GM18870 (cell line): ENCODE data around the gene PWWP2A.

Source experiments
- ATAC-seq: cut with Tn5 transposase; IDR thresholded peaks from one replicate; pipeline ENCODE4 v1.9.1; 2021; ENCODE audit warnings: moderate library complexity; ENCODE audit not compliant: unreplicated experiment

Gene PWWP2A

DNA sequence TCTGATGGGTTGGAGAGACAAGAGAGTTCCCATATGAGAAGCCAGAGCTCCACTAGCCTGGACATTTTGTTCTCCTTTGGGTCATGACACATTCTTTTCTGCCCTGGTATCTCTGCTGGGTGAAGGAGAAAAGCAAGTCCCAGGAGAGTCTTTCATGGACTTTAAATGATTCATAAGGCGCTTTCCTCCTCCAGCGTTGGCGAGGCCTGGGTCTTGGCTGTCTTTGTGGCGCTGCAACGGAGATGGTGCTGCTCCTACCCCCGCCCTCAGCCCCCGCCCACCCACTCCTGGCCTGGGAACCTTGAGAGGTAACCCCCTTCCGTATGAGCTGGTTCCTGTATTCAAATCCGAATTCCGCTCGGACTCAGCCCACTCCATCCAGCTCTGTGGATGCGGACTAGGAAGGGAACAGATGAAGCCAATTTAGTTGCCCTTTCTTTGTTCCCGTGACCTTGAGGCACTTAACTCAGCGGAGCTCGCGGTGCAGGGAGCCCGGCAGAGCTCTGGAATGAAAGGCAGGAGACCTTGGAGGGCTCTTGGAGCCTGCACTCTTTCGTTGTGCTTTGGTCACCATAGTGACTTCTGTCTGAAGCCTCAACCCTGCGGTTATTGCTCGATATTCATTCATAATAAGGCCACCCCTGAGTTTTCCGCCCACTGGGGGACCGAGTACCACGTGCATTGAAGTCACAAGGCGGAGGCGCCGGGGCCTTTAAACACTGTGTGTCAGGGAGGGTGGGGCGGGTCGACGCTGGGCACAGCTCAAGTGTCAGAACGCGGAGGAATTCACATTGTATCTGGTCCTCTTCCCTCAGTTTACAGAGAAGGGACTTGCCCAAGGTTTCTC is 14.0 kb upstream of the PWWP2A start:
- no peak for ATAC-seq

DNA sequence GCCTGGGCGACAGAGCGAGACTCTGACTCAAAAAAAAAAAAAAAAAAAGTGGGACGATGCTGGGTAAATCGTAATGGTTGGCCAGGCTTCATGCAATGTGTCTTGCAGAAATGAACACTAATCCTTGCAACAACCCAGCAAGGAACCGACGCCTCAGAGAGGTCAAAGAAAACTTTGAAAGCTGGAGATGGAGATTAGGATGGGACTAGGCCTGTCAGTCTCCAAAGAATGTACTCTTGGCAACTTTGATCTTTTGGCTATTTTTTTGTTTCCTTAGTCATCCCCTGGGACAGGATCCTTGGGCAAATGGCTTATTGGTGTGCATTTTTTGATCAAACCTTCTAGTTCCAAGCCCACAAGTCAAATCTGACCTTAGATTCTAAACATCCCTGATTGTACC is 10.6 kb upstream of the PWWP2A start:
- ATAC-seq = no peak

DNA sequence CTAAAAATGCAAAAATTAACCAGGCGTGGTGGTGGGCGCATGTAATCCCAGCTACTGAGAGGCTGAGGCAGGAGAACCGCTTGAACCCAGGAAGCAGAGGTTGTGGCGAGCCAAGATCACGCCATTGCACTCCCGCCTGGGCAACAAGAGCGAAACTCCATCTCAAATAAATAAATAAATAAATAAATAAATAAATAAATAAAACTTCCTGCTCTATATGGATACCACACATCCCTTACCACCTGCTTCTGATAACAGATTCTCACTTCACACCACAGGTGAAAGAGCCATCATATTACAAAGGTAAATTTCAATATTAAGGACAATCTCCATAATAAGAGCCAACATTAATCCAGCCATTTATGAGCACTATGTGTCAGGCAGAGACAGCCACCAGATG is 9.4 kb upstream of the PWWP2A start:
- ATAC-seq = no peak

DNA sequence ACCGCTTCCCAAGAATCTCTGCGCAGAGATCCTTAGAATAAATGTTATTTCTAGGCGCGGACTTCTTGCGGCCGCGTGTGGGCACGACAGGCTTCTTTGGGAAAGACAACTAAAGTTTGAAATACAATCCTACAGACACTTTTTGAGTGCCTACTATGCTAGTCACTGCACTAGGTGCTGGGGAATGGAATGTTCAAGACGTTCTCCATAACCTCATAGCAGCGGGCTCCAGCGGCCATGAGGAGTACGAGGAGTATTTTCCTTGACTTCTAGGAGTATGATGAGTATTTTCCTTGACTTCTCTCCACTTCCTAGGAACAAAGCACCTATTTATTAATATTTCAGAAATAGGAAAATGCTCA is 636 bp upstream of the PWWP2A start:
- peak; percentile 5 for ATAC-seq

DNA sequence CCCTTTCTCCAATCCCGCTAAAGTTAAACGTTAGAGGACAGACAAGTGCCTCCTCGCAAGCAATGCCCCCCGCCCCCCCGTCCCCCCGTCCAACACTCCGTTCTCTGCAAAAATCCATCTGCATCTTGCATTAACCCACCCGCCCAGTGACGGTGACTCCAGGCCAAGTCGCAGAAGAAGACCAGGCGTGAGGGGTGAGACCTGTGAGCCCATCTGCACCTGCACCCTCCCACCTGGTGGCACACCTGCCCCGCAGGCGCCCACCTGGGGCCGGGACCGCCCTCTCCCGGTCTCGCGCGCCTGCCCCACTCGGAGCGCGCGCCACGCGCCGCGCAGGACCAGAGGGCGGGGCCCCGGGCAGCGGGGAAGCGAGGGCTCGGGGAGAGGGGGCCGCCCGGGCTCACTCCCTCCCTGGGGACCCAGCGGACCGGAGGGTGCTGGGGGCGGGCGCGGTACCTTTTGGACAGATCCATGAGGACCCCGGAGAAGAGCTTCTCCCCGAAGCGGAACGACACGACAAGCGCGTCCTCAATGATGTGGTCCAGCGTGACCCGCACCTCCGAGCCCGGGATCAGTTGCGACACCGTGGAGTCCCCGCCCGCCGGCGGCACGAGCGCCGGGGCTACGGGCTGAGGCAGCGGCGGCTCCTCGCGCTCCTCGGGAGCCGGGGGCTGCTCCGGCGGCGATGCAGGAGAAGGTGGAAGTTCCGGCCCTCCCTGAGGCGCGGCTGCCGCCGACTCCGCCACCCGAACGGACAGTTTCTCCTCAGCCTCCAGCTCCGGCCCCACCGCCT is 705 bp downstream of the PWWP2A start:
- peak; percentile 1 for ATAC-seq

DNA sequence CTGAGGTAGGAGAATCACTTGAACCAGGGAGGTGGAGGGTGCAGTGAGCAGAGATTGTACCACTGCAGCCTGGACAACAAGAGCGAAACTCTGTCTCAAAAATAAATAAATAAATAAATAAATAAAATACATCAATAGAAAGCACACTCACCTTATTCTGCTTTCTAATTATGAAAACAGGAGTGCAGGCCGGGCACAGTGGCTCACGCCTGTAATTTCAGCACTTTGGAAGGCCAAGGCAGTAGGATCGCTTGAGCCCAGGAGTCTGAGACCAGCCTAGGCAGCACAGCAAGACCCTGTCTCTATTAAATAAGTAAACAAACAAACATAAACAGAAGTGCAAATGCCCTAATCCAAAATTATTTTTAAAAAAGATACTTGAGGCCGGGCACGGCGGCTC is 2.3 kb downstream of the PWWP2A start:
- no peak for ATAC-seq

DNA sequence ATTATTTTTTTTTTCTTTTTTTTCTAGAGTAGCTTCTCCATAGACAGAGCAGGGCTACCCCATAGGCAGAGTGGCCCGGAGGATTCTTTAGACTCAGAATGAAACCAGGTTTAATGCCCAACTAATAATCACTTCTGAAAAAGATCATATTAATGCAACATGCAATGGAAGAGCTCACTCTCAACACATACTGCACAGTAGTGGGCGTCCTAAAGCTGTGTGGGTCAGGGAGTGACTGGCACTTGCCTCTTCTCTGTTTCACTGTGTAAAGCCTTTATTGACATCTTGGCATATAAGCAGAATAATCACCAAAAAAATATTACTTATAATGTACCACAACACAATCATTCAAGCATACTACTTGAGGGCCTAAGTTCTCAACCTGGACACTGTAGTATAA is 11.1 kb downstream of the PWWP2A start:
- no peak for ATAC-seq

DNA sequence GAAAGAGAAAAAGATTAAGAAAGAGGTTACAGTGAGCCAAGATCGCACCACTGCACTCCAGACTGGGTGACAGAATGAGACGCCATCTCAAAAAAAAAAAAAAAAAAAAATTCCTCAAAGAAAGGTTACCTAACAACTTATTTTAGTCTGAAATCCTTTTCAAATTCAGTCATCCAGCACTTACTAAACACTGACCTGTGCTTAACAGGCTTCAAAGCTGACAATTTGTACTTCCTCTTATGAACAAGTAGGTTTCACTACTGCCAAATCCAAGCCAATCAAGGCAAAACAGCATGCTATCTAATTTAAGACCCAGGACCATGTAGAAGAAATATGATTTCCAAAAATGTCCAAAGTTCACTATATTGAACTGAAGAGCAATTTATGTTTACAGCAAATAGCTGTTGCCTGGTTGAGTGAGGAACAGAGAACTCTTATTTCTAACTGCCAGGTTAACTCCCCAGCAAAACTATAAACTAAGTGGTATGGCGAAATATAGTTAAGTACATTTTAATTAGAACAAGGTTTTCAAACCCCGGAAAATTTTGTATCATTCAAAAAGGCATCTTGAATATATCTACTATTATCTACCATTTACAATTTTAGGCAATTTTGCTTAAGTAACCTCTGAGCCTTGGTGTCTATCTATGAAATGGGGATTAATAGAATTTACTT is 13.4 kb downstream of the PWWP2A start:
- ATAC-seq = peak; percentile 81

DNA sequence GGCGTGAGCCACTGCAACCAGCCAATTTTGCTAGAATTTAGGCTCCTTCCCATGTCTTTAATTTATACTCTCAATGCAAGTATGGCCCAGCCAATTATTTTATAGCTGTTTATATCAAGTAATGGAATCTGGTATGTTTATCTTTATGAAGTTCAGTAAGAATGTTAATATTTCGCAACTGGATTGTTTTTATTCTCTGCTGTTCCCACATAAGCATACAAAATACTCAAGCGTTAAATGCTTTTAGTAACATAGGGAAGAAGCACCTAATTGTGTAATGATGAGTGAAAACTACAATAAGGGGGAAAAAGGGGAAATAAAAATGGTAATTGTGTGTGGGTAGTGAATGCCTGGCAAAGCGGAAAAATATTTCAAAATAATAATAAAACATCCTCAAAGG is 21.3 kb downstream of the PWWP2A start:
- no peak for ATAC-seq

DNA sequence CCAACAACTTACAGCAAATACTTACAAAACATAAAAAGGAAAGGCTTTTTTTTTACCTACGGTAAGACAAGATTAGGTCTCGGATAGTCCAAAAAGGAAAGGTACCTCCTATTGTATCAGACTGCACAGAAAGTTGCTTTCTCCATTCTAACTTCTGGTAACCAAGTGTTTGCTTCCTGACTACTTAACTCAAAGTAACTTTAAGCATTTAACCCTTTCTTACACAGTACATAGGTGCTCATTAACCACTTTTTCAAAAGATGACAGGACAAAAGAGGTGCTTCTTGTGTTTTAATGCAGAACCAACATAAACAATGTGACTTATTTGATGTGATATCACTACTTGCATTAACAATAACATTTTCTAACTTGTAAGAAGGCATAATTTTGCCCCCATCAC is 23.1 kb downstream of the PWWP2A start:
- no peak for ATAC-seq

DNA sequence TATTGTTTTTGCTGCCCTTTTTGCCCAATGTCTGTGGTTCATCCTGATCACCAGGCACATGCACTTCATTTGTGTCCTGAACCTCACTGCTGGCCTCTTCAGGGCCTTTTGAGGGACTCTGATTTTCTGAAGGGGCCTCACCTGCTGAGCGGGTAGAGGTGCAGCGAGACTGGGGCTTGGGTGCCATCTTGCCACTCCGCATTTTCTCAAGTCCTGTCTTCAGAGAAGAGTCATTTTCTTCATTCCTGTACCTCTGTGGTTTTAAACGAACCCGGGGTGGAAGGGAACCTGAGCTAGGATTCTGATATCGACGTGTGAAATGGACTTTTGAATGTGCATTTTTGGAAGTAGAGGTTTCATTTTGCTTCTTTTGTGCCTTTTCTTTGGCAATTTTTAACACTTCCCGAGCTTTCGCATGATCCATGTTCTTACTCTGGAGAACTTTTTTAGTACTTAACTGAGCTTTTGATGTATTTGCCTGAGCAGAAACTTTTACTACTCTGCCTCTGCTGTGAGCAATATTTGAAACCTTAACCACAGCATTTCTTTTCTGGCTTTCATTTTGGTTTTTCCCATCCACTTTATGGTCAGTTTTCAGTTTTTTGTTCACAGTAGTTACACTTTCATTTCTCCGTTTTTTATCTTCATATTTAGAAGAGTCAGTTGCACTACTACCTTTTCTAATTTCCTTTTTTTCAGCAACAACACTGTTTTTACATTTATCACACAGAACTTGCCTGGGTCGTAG is 26.1 kb downstream of the PWWP2A start:
- peak; percentile 86 for ATAC-seq

DNA sequence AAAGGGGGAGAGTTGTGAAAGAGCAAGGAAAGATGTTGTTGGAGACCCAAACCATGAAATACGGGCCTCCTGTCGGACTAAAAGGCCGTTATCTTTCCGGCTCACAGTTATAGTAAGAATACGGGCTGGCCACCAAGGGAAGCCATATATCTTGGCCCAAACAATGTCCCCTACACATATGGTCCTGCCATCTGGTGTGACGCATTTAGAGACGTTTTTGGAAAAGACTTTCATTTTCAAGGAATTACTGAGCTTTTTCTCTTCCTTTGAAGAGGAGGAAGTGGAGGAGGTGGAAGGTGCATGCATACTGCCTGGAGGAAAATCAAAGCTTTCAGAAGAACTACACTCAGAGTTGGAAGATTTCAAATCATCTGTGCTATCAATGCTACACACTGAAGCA is 26.7 kb downstream of the PWWP2A start:
- no peak for ATAC-seq

DNA sequence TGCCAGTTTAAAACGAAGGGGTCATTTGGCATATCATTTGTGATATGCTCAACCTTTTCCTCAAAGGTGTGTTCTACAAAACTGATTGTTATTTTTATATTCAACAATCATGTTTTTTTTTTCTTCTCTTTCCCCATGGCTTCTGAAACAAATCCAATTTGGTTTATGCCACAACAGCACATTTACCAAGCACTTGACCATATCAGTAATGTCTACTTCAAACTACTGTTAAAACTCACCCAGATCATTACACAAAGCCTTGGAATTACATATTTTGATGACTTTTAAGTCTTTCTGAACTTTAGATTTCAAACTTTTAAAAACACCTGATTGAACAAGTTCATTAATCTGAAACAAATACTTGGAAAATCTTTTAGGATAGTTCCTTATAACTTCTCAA is 29.2 kb downstream of the PWWP2A start:
- no peak for ATAC-seq

DNA sequence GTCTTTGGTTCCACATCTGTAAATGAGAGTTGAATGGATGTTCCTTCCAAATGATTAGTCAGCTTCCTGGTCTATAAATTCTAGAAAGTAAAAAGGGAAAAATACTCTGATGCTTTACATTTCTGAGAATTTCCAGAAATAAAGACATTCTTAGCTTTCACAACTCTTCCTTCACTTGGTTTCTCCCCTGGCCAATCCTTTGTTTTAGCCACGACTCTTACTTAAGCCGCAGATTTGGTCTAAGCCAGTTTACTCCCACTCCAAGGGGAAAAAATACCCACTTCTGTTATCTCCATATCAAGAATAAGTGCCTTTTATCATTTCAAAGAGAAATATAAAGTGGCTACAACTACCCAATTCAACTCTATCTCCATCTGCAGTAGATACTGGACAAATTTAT is 29.7 kb downstream of the PWWP2A start:
- ATAC-seq = no peak

DNA sequence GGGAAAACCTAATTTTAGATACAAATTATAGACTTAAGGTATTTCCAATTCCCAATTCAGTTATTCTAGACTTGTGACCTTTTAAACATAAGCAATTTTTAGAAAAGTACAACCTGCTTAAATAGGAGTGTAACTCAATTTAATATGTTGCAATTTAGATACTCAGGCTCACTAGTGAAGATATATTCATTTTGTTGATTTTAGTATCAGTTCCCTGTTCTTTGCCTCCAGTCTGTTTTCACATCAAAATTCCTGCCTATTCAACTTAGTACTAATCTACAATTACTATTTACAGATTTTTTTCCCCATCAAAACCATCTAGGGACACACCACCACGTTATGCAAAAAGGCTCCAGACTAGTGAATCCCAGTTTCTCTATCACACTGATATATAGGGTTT is 30.4 kb downstream of the PWWP2A start:
- ATAC-seq = no peak

DNA sequence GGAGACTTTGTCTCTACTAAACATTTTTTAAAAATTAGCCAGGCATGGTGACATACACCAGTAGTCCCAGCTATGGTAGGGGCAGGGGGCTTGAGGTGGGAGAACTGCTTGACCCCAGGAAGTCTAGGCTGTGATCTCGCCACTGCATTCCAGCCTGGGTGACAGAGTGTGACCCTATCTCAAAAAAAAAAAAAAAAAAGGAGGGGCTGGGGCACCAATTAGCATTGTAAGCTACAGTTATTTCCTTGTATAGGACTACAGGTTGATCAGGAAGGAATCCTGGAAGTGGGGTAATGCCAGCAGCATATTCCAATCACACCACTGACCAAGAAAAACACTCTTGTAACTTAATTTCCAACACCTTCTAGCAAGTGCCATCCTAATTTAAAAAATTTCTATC is 32.1 kb downstream of the PWWP2A start:
- no peak for ATAC-seq

DNA sequence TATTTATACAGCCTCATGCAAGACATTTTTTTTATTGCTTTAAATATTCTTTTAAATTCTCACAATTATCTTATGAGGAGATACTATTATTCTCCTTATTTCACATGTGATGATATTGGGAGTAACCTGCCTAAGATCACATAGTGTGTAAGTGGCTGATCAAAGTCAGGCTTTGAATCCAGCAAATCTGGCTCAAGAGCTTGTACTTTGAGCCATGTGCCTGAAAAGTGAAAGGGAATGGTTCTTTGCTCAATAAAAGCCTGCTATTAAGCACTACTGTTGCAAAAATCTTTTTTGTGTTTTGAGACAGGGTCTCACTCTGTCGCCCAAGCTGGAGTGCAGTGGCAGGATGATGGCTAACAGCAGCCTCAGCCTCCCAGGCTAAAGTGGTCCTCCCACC is 35.1 kb downstream of the PWWP2A start:
- ATAC-seq = no peak

DNA sequence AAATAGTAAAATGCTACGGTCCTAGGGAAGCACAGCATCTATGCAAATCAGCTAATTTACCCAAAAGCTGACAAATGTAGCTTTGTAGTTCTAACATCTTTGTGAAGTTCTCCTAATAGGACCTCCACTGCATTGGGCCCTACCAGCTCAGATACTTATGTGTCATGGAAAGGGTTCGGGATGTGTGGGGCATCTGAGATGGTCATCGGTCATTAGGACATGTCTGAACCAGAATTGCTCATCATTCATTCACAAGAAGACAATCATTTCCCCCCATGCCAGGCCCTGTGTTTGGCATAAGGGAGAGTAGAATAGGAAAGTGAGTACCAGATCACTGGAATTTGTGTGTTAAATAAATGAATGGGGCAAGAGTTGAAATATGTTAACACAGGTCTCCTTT is 35.7 kb downstream of the PWWP2A start:
- ATAC-seq = no peak

DNA sequence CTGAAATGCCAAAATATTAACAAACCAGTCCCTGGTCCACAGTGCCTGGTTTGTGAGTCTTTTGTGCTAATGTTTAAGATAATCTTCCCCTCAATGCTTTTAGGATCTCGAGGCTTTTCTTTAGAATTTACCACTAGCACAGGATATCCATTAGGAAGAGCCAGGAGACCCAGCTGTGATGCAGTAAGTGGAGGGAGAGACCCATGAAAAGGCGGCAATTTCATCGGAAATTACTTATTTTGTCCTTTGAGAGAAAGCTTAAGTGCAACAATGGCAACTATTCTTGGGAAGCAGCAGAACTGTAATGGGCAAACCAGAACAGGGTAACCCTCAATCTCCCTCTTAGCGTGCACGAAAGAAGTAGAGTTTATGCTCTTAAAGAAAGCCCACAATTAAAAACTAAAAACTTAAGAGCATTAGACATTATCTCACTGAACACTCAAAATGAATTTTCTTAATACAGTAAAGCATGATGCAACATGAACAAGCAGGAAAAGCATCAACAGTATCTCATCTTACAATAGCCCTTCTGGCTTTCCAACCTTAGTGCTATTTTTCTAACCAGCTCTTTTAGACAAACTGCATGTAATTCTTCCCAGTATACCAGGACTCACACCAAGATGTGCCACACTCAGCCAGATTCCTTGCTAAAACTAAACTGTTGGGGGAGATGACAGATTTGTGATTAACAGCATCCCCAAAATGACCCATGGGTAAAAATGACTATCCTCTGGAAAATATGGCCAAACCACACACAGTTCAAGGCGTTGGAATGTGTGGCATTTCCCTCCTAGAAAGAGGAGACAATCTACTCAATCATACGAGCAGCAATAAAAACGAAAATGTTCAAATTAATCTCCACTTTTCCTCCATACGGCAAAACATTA is 36.4 kb downstream of the PWWP2A start:
- ATAC-seq = no peak

DNA sequence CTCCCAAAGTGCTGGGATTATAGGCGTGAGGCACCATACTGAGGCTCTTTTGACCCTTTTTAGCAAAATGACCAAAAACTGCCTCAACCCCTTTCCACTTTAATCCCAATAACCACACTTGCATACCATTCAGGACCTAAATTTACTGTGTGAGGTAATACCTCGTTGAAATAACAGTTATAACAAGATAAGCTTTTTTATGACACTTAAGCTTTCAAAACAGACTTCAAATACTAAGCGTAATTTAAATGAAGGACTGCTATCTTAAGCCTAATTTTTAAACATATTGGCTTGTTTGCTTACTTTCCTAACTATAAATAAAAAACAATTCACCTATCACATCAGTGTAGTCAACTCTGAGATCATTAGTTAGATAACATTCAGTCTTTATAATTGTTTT is 37.8 kb downstream of the PWWP2A start:
- ATAC-seq = no peak
